IPS-18c (cell line): ENCODE measurements around the gene BEND5.

ENCODE experiments used
- H3K4me3 ChIP-seq: 2 replicates; pipeline ENCODE4 v1.7.0; 2013; ENCODE audit warnings: low read depth, mild to moderate bottlenecking, low read length, moderate library complexity; ENCODE audit not compliant: insufficient read depth
- H3K9me3 ChIP-seq: one replicate; pipeline ENCODE4 v1.6.1; 2013; ENCODE audit warnings: mild to moderate bottlenecking, low read length, moderate library complexity; ENCODE audit not compliant: control insufficient read depth, insufficient read depth

The BEND5 gene

DNA sequence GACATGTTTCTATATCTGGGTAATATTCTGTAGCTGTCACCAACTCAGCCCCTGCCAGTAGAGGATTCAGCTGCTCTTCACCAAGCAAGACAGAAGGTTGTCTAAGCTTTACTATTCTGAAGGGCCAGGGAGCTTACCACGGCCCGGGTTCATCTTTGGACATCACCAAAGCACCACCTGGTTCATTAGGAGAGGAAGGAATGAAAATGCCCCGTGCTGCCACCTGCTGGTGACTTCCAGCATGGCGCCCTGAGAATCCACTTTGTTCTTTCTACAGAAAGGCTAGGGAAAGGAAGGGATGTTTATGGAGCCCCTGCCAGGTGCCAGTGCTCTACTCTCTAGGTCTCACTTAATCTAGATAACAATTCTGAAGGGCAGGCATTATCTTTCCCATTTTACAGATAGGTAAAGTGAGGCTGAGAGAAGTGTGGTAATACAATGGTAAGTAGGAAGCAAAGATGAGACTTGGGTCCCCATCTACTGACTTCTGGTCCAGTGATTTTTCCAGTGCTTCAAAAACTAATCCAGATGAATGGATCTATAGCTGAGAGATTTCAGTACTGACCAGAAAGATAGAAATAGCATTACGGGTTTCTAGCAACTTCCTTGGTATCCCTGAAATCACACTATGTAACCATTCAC, 79.5 kb downstream of the BEND5 start:
- Histone ChIP-seq H3K9me3 (no peaks in the 10 kb centered on the region), H3K4me3 (no peak overlapping the region)

DNA sequence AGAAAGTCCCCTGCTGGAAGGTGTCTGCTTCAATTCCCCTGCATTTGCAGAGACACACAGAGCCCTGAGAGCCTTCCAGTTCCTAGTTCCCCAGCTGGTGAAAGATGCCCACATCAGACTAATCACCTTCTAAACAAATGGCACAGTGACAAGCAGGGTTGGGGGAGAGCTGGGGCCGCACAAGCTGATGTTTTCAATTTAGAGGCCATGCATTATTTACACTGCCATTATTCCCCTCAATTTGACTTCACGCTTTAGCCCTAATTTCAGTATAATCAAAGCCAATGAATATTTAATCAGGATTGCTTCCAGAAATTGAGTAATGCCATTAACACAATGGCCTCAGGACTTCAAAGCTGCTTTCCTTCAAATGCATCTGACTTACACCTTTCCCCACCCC, 81.5 kb downstream of the BEND5 start:
- no peaks in the 10 kb centered on the region for H3K9me3 ChIP-seq
- no peak overlapping the region for H3K4me3 ChIP-seq

- no peak overlapping the region for H3K4me3 ChIP-seq
- H3K9me3 ChIP-seq = no peaks in the 10 kb centered on the region
These were observed 82.9 kb downstream of the BEND5 start for GRCh38 chr1:48693674-48694320.

GRCh38 chr1:48693180-48693579, 83.5 kb downstream of the BEND5 start:
- no peak overlapping the region for H3K4me3 ChIP-seq

GRCh38 chr1:48692235-48692634, 84.5 kb downstream of the BEND5 start:
- no peaks in the 10 kb centered on the region for H3K9me3 ChIP-seq

More at GRCh38 chr1:48693180-48693579, 83.5 kb downstream of the BEND5 start:
- H3K9me3 ChIP-seq = no peaks in the 10 kb centered on the region

GRCh38 chr1:48691429-48692001, 85.2 kb downstream of the BEND5 start:
- H3K9me3 ChIP-seq = no peaks in the 10 kb centered on the region
- no peak overlapping the region for H3K4me3 ChIP-seq

More at GRCh38 chr1:48692235-48692634, 84.5 kb downstream of the BEND5 start:
- H3K4me3 ChIP-seq = no peak overlapping the region

GRCh38 chr1:48688102-48688760, 88.5 kb downstream of the BEND5 start:
- Histone ChIP-seq H3K4me3 (no peak overlapping the region), H3K9me3 (no peaks in the 10 kb centered on the region)

DNA sequence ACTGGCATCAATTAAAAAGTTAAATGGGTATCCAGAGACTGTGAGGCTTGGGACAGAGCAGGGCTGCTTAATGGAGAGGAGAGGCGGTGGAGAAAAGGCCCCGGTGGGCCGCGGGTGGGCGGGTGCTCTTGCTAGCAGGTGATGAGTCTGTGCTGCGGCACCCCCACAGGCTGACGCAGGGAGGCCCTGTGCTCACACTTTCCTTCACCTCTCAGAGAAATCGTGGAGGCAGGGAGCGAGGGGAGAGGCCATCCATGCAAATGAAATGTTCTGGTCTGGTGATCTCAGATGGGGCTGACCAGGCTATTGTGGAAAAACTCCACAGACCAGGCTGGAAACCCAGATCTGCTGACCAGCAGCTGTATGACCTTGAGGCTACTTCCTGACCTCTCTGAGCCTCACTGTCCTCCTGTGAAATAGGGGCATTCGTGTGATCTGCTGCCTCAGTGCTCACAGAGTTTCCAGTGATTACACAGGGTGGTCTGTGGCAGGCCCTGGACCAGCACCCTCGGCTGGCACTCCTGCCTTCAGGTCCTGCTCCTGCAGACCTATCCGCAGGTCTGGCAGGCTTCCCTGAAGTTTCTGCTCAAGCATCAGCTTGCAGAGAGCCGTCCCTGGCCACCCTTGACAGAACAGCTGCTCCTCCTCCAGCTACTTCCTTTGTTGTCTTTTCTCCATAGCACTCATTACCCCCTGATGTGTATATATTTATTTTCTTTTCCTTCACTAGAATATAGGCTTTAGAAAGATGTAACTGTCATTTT, 89.2 kb downstream of the BEND5 start:
- no peaks in the 10 kb centered on the region for H3K9me3 ChIP-seq
- no peak overlapping the region for H3K4me3 ChIP-seq

DNA sequence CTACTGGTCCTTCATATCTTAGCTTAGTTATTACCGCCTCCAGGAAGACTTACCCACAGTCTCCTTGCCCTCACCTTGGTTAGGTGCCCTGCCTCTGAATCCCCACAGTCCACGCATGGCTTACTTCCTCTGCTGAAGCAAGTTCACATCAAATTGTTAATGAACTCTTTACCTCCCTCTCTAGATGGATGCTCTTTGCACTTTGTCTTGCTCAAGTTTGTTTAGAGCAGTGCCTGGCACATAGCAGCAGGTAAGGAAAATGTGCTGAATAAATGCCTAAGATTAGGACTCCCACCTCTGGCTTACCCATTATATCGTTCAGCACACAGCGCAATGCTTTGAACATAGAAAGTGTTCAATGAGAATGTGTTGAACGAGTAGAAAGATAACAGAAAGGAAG, 90.5 kb downstream of the BEND5 start:
- Histone ChIP-seq H3K4me3 (no peak overlapping the region), H3K9me3 (no peaks in the 10 kb centered on the region)

DNA sequence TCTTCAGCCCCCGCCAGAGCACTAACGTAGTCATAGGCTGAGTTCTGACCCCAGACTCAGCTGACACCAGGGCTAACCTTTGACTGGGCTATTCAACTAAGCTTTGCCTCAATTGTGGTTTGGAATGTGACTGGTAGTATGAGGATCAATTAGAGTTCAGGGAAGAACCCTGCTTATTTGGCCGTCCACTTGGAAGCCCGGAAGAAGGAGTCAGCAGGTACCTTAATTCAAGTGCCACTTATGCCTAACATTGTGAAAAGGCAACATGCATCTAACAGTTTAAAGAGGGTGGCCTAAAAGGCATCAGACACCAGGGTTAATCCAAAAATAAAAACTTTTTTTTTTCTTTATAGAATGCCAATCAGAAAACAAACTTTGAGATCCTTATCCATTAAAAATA, 92.3 kb downstream of the BEND5 start:
- H3K4me3 ChIP-seq = no peak overlapping the region
- H3K9me3 ChIP-seq = no peaks in the 10 kb centered on the region

DNA sequence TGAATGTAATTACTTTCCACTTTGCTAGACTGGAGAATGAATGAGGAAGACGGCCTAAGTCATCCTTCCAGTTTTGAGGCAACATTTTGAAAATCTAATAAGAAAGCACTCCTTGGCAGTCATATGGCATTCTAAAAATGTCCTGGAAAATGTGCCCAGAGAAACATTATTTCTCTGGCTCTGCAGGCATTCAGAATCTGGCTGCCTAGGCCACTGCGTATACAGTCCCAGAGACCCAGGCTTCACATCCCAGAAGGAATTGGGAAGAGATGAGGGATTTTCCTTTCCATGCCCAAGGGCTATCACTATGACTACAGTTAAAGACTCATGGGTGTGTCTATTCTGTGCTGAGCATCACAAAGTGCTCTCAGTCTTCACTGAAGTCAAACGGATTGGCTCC, 92.9 kb downstream of the BEND5 start:
- H3K9me3 ChIP-seq = no peaks in the 10 kb centered on the region
- H3K4me3 ChIP-seq = no peak overlapping the region

GRCh38 chr1:48681476-48682305, 95.0 kb downstream of the BEND5 start:
- Histone ChIP-seq H3K9me3 (no peaks in the 10 kb centered on the region), H3K4me3 (no peak overlapping the region)

DNA sequence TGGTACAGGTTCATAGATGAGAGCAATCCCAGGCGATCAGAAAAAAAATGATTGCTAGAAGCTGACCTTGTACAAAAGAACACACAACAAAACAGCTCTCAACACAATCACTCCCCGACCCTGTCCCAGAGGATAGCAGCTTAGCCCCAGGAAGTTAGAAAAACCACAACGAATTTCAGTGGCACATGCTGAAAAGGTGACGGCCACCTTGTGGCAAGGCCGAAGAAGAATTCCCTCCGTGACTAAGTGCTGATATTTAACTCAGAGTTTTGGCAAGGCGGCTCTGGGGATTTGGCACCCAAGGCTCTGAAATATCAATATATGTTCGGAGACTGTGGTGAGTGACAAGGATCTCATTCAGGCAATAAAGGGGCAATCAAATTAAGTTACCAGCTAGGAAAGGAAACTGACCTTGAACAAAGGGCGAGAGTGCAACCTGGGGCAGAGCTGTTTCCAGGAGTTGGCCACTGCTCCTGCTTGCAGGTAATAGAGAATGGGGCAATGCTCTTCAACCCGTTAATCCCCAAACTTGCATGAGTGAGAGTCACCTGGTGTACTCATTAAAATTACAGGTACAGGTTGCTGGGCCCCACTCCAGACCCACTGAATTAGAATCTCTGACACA, 96.2 kb downstream of the BEND5 start:
- Histone ChIP-seq H3K9me3 (no peaks in the 10 kb centered on the region), H3K4me3 (no peak overlapping the region)

- no peak overlapping the region for H3K4me3 ChIP-seq
- no peaks in the 10 kb centered on the region for H3K9me3 ChIP-seq
These were observed 96.8 kb downstream of the BEND5 start for GRCh38 chr1:48679859-48680258.

DNA sequence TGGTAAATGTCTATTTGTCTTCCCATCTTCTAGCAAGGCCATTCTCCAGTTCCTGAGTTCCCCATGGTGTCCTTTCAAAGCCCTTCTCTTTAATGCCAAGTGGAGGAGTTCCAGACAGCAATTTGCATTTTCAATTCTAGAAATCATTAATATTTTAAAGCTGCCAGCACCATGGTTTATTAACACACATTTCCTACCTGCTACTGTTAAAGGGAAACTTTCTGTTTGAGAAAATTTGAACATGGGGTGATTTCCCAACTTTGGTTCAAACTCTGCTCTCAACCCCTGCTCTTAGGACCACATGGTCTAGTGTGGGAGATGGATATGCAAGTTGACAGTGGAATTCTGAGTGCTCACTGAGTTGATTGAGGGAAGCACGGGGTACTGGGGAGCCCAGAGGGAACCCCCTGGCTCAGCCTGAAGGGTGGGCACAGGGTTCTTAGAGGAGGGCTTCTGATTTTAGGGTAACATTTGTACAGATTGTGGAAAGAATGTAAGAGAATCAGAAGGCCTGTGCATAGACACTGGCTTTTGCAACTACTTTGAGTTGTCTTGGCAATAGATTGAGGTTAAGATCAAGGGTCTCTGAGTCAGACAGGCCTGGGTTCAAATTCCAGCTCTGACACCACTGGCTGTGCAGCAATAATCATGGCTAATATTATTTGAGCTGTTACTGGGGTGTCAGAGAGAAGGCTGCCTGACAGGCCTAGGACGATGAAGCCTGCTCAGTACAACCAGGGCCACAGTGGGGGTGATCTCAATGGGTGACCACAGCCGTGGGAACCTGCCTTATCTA, 97.8 kb downstream of the BEND5 start:
- Histone ChIP-seq H3K4me3 (no peak overlapping the region), H3K9me3 (no peaks in the 10 kb centered on the region)
